HG03520 (cell line): ENCODE measurements around the gene LINC01488.

Source experiments
- ATAC-seq: cut with Tn5 transposase; IDR thresholded peaks from one replicate; pipeline ENCODE4 v1.9.1; 2021; ENCODE audit warnings: mild to moderate bottlenecking, moderate library complexity; ENCODE audit not compliant: unreplicated experiment

LINC01488 gene

GRCh38 chr11:69444381-69445130 is 36.9 kb upstream of the LINC01488 start:
- ATAC-seq = no peak

- ATAC-seq = no peak
Observed at GRCh38 chr11:69445131-69445470, 36.4 kb upstream of the LINC01488 start.

- ATAC-seq = no peak
Observed at GRCh38 chr11:69446108-69446507, 35.4 kb upstream of the LINC01488 start.

- no peak for ATAC-seq
Observed at GRCh38 chr11:69447786-69448185, 33.7 kb upstream of the LINC01488 start.

- no peak for ATAC-seq
Observed at GRCh38 chr11:69448471-69449284, 32.8 kb upstream of the LINC01488 start.

- ATAC-seq = no peak
Observed at GRCh38 chr11:69449320-69450063, 32.0 kb upstream of the LINC01488 start.

- ATAC-seq = no peak
Observed at GRCh38 chr11:69450064-69450856, 31.2 kb upstream of the LINC01488 start.

GRCh38 chr11:69450857-69451220 is 30.6 kb upstream of the LINC01488 start:
- ATAC-seq = no peak

- no peak for ATAC-seq
Observed at GRCh38 chr11:69451289-69451688, 30.2 kb upstream of the LINC01488 start.

- ATAC-seq = no peak
Observed at GRCh38 chr11:69452206-69452987, 29.1 kb upstream of the LINC01488 start.

GRCh38 chr11:69453151-69453550 is 28.3 kb upstream of the LINC01488 start:
- ATAC-seq = no peak

- ATAC-seq = no peak
Observed at GRCh38 chr11:69454018-69454417, 27.4 kb upstream of the LINC01488 start.

- ATAC-seq = no peak
Observed at GRCh38 chr11:69455969-69456368, 25.5 kb upstream of the LINC01488 start.

GRCh38 chr11:69456712-69457111 is 24.8 kb upstream of the LINC01488 start:
- no peak for ATAC-seq

- ATAC-seq = no peak
Observed at GRCh38 chr11:69459848-69460539, 21.5 kb upstream of the LINC01488 start.

- ATAC-seq = no peak
Observed at GRCh38 chr11:69460540-69461257, 20.8 kb upstream of the LINC01488 start.

- ATAC-seq = no peak
Observed at GRCh38 chr11:69461272-69461962, 20.0 kb upstream of the LINC01488 start.
